Measurements from ENCODE around the gene KLHL6.

GRCh38 chr3:183556722-183557121 lies 1.2 kb upstream of the KLHL6 start:
- TF ChIP-seq, protein P1, sequence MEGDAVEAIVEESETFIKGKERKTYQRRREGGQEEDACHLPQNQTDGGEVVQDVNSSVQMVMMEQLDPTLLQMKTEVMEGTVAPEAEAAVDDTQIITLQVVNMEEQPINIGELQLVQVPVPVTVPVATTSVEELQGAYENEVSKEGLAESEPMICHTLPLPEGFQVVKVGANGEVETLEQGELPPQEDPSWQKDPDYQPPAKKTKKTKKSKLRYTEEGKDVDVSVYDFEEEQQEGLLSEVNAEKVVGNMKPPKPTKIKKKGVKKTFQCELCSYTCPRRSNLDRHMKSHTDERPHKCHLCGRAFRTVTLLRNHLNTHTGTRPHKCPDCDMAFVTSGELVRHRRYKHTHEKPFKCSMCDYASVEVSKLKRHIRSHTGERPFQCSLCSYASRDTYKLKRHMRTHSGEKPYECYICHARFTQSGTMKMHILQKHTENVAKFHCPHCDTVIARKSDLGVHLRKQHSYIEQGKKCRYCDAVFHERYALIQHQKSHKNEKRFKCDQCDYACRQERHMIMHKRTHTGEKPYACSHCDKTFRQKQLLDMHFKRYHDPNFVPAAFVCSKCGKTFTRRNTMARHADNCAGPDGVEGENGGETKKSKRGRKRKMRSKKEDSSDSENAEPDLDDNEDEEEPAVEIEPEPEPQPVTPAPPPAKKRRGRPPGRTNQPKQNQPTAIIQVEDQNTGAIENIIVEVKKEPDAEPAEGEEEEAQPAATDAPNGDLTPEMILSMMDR (IDR thresholded peaks at IDR 0.05; ENCODE audit: poor library complexity) = no peak
- no peak for TF ChIP-seq EZH2 (IDR thresholded peaks at IDR 0.05; ENCODE audit: borderline replicate concordance)
